Stomach smooth muscle (tissue), 2 donors: ENCODE results near the gene MNAT1.
"Not testable (repeated sequence)": the region's sequence is repeated elsewhere in the genome, so short reads cannot be mapped to it uniquely, and the experiment has no call there.

Experiments
- H3K27ac ChIP-seq: one replicate; pipeline ENCODE4 v1.7.0; 2013; ENCODE audit warnings: mild to moderate bottlenecking, low read length, inconsistent platforms
- H3K27me3 ChIP-seq, 2 donors: one replicate each; pipeline ENCODE4 v1.7.0; 2013; ENCODE audit warnings: low read length in 2 of 2; ENCODE audit not compliant: insufficient read depth in 2 of 2, control insufficient read depth in 1 of 2
- H3K36me3 ChIP-seq, 2 donors: one replicate each; pipeline ENCODE4 v1.7.0; 2013; ENCODE audit warnings: low read length in 2 of 2; ENCODE audit not compliant: control insufficient read depth in 2 of 2, insufficient read depth in 2 of 2
- H3K4me1 ChIP-seq: one replicate; pipeline ENCODE4 v1.7.0; 2013; ENCODE audit warnings: low read length; ENCODE audit not compliant: control insufficient read depth, insufficient read depth
- H3K4me3 ChIP-seq, 2 donors: one replicate each; pipeline ENCODE4 v1.7.0; 2013; ENCODE audit warnings: low read length in 2 of 2
- H3K9ac ChIP-seq, 2 donors: one replicate each; pipeline ENCODE4 v1.7.0; 2013; ENCODE audit warnings: low read length in 2 of 2, mild to moderate bottlenecking in 1 of 2
- H3K9me3 ChIP-seq, 2 donors: one replicate each; pipeline ENCODE4 v1.7.0; 2013; ENCODE audit warnings: low read length in 2 of 2; ENCODE audit not compliant: control insufficient read depth in 2 of 2
- donor health status: healthy.
- donor health status: Pancreatic carcinoma.

The MNAT1 gene

DNA sequence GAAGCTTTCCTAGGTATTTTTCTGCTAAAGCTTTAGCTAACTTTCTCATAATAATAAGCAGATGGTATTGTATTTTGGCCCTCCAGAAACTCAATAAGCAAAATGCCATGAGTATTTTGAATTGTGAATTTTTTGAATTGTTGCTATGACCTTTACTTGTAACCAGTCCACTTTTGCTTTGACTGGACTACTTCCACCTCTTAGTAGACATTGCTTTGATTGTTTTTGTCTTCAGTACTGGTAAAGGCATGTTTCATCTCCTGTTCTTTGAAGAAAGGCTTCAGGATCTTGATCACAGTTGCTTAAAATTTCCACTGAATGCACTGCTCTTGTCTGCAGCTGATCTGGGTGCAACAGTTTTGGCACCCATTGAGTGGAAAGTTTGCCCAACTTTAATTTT, 144.0 kb downstream of the MNAT1 start:
- Histone ChIP-seq H3K36me3 (no peaks in the 10 kb centered on the region), H3K9ac (no peak overlapping the region), H3K4me1 (no peaks in the 10 kb centered on the region), H3K4me3 (no peak overlapping the region), H3K27ac (no peak overlapping the region), H3K9me3 (peaks cover 0 to 4% of the 10 kb centered on the region in 2 donors), H3K27me3 (no peaks in the 10 kb centered on the region)

DNA sequence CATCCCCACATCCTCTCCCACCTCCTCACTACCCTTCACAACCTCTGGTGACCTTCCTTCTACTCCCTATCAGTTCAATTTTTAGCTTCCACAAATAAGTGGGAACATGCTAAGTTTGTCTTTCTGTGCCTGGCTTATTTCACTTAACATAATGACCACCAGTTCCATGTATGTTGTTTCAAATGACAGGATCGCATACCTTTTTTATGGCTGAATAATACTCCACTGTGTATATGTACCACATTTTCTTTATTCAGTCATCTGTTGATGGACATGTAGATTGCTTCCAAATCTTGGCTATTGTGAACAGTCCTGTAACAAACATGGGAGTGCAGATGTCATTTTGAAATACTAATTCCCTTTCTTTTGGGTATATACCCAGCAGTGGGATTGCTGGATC, 147.7 kb downstream of the MNAT1 start:
- peaks cover 0 to 4% of the 10 kb centered on the region in 2 donors for H3K9me3 ChIP-seq
- no peaks in the 10 kb centered on the region for H3K27me3 ChIP-seq
- H3K4me3 ChIP-seq, result no peak overlapping the region
- H3K9ac ChIP-seq, result no peak overlapping the region
- no peaks in the 10 kb centered on the region for H3K4me1 ChIP-seq
- H3K36me3 ChIP-seq, result no peaks in the 10 kb centered on the region
- no peak overlapping the region for H3K27ac ChIP-seq

DNA sequence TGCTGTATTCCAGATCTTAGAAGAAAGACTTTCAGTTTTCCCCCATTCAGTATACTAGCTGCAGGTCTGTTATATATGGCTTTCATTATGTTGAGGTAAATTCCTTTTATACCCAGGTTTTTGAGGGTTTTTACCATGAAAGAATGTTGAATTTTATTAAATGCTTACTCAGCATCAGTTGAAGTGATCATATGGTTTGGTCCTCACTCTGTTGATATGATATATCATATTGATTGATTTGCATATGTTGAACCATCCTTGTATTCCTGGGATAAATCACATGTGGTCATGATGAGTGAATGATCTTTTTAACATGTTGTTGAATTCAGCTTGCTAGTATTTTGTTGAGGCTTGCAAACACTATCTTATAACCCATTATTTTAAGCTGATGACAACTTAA, 149.6 kb downstream of the MNAT1 start:
- Histone ChIP-seq H3K27me3 (no peaks in the 10 kb centered on the region), H3K9me3 (peaks cover 0 to 4% of the 10 kb centered on the region in 2 donors), H3K27ac (no peak overlapping the region), H3K9ac (no peak overlapping the region), H3K4me3 (no peak overlapping the region), H3K4me1 (no peaks in the 10 kb centered on the region), H3K36me3 (no peaks in the 10 kb centered on the region)

DNA sequence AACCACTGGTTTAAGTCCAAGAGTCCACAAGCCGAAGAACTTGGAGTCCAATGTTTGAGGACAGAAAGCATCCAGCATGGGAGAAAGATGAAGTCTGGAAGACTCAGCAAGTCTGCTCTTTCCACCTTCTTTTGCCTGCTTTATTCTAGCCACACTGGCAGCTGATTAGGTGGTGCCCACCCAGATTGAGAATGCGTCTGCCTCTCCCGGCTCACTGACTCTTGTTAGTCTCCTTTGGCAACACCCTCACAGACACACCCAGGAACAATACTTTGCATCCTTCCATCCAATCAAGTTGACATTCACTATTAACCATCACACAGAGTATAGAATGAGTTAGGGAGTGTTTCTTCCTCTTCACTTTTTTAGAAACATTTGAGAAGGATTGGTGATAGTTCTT, 156.1 kb downstream of the MNAT1 start:
- not testable (repeated sequence) for H3K4me3 ChIP-seq, H3K4me1 ChIP-seq, H3K36me3 ChIP-seq, H3K9ac ChIP-seq, H3K27ac ChIP-seq, H3K27me3 ChIP-seq, H3K9me3 ChIP-seq

DNA sequence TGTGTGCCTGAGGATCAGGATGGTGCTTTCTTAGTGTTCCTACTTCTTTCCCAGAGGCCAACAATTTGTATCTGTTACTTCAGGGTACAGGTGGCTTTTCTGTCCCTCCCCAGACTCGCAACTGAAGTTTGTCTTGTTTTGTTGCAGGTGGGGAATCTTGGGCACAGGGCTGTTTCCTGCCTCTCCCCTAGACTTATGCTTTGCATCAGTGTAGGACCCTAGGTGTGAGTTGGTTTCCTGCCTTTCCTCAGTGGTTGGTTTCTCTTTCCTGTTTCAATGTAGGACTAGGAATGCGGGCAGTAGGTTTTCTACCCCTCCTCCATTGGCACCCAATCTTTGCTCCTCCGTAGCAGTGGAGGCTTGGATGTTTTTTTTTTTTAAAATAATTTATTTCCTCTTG, 159.3 kb downstream of the MNAT1 start:
- Histone ChIP-seq H3K36me3 (no peaks in the 10 kb centered on the region), H3K4me1 (no peaks in the 10 kb centered on the region), H3K27ac (no peak overlapping the region)

DNA sequence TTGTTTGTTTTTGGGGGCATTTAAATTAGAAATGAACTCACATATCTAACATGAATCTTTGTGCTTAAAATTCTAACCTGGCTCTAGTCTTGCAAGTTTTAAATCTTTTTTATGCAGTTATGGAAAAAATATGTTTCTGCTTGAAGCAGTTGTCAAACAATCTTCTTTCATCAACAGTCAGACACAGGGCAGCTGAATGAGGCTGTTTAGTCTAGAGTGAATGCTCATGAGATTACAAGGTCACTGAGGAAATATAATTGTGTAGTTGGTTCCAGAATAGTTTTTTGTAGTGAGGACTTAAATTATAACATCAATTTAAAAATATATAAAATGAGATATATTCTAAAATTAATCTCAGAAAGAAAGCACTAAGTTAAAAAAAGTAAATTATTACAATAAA, 169.8 kb downstream of the MNAT1 start:
- Histone ChIP-seq H3K4me1 (no peaks in the 10 kb centered on the region), H3K36me3 (no peaks in the 10 kb centered on the region), H3K27ac (no peak overlapping the region), H3K27me3 (no peaks in the 10 kb centered on the region), H3K9ac (no peak overlapping the region), H3K4me3 (no peak overlapping the region), H3K9me3 (no peaks in the 10 kb centered on the region)

More for the DNA sequence above, 159.3 kb downstream of the MNAT1 start:
- no peaks in the 10 kb centered on the region for H3K27me3 ChIP-seq
- no peak overlapping the region for H3K9ac ChIP-seq
- H3K4me3 ChIP-seq, result no peak overlapping the region
- H3K9me3 ChIP-seq, result no peaks in the 10 kb centered on the region

DNA sequence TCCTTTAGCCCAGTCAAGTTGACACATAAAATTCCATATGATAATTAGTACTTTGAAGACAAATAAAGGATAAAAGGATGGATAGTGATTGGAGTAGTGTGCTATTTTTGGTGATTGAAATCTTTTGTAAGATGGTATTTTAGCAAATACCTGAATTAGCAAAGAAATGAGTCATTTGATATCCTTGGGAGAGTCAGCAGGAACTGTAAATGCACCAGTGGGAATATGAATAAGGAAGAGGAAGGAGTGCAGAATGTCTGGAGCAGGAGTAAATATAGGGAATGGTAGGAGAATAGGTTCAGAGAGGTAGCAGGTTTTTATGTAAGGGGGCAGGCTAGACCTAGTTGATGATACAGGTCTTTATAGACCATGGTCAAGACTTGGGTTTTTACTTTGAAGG, 171.4 kb downstream of the MNAT1 start:
- no peaks in the 10 kb centered on the region for H3K36me3 ChIP-seq
- H3K27ac ChIP-seq, result no peak overlapping the region
- H3K4me3 ChIP-seq, result no peak overlapping the region
- H3K9me3 ChIP-seq, result no peaks in the 10 kb centered on the region
- no peaks in the 10 kb centered on the region for H3K27me3 ChIP-seq
- no peak overlapping the region for H3K9ac ChIP-seq
- H3K4me1 ChIP-seq, result no peaks in the 10 kb centered on the region

DNA sequence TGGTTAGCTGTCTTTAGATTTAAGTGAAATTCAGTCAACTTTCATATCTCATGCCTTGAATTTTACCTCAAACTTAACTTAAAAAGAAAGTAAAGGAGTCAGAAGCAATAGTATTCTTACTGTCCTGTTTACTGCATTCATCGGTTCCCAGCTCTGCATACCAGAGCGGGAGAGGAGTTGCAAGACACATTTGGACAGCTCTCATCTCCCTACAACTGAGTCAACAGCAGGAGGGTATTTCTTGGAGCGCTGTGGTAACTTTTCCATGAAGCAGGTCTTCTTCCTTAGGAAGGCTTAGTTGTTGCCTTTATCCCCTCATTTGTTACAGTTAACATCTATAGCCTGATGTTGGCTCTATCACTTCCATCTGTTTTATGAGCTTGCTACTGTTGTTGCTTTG, 181.2 kb downstream of the MNAT1 start:
- no peaks in the 10 kb centered on the region for H3K4me1 ChIP-seq
- H3K27ac ChIP-seq, result no peak overlapping the region
- no peak overlapping the region for H3K9ac ChIP-seq
- no peaks in the 10 kb centered on the region for H3K36me3 ChIP-seq
- H3K27me3 ChIP-seq, result no peaks in the 10 kb centered on the region
- no peak overlapping the region for H3K4me3 ChIP-seq
- peaks cover 0 to 2% of the 10 kb centered on the region in 2 donors for H3K9me3 ChIP-seq

DNA sequence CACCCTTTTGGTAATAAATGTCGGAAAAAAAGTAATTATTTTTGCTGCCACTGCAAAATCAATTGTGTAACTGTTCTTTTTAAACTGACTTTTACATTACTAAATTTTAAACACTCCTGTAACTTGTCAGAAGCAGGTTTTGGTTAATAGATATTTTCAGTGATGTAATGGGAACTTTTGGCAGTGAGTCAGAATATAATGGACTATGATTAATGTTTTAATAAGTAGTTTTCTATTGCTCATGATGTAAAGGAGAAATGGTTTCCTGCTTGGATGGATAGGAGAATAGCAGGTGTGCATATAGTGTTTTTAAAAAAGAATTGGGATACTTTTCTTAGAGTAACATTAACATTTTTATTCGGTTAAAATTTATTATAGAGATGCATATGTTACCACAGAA, 187.5 kb downstream of the MNAT1 start:
- no peak overlapping the region for H3K9ac ChIP-seq
- H3K27me3 ChIP-seq, result no peaks in the 10 kb centered on the region
- no peaks in the 10 kb centered on the region for H3K9me3 ChIP-seq
- no peaks in the 10 kb centered on the region for H3K4me1 ChIP-seq
- no peak overlapping the region for H3K4me3 ChIP-seq
- no peak overlapping the region for H3K27ac ChIP-seq
- H3K36me3 ChIP-seq, result no peaks in the 10 kb centered on the region

DNA sequence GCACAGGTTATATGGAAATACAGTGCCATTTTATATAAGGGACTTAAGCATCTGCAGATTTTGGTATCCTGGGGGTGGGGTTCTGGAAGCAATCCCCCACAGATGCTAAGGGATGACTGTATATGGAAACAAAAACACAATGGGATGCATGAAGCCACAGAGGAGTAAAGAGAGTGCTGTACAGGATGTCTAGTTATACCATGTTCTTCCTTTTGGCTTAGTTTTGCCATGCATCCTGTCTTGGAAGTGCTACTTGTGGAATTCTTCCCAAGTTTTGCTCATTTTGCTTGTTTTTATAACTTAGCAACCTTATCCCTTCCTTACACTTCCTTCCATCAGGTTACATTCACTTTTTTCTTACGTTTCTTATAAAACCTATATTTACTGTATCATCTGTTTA, 190.7 kb downstream of the MNAT1 start:
- Histone ChIP-seq H3K27ac (no peak overlapping the region), H3K27me3 (no peaks in the 10 kb centered on the region), H3K9me3 (no peaks in the 10 kb centered on the region), H3K4me1 (no peaks in the 10 kb centered on the region), H3K9ac (no peak overlapping the region), H3K36me3 (no peaks in the 10 kb centered on the region), H3K4me3 (no peak overlapping the region)

DNA sequence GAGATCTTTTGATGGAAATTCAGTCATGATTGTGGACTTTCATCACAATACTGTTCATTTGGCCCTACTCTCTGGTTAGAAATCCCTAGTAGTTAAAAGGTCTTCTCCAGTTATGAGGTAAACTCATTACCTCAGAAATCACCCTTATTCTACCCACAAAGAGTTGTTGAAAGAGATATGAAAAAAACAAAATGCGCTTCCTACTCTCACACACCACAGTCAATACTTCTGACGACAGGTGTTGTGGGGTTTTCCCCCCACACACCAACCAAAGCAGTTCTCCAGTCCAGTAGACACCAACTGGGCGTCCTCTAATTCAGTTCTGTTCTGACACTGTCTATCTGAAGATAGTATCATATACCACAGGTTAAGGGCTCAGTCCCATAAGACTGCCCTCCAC, 191.4 kb downstream of the MNAT1 start:
- Histone ChIP-seq H3K4me1 (no peaks in the 10 kb centered on the region), H3K4me3 (no peak overlapping the region), H3K9me3 (no peaks in the 10 kb centered on the region), H3K27me3 (no peaks in the 10 kb centered on the region), H3K27ac (no peak overlapping the region), H3K36me3 (no peaks in the 10 kb centered on the region), H3K9ac (no peak overlapping the region)

DNA sequence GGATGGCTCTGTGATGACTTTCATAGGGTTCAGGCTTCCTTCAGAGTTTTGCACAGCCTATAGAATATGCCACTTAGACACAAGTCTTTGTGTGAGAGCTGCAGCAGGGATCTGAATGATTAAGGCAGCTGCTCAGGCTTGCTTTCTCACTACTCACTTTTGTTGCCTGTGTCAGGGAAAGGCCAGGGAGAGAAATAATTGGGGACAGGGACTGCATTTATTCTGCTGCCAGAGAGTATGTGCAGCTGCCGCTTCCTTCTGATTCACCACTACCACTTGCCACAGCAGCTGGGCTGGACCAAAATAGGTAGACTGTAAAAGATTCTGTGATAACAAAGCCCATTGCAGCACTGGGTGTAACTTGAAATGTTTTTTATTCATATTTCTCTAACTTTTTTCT, 196.7 kb downstream of the MNAT1 start:
- no peaks in the 10 kb centered on the region for H3K27me3 ChIP-seq
- H3K9me3 ChIP-seq, result no peaks in the 10 kb centered on the region
- H3K9ac ChIP-seq, result no peak overlapping the region
- no peak overlapping the region for H3K4me3 ChIP-seq
- H3K36me3 ChIP-seq, result no peaks in the 10 kb centered on the region
- no peak overlapping the region for H3K27ac ChIP-seq
- H3K4me1 ChIP-seq, result no peaks in the 10 kb centered on the region
